Hematopoietic multipotent progenitor cell treated with erythropoietin and hydrocortisone succinate and interleukin-3 and kit ligand, for 4 days (in vitro differentiated cells): ENCODE results near the gene RNF222.
"Not testable (repeated sequence)": the region's sequence is repeated elsewhere in the genome, so short reads cannot be mapped to it uniquely, and the experiment has no call there.

Experiments
- DNase-seq: peaks from one replicate; pipeline ENCODE4 v3.0.0-alpha.2; 2015

The RNF222 gene

GRCh38 chr17:8378117-8378516 is 19.5 kb downstream of the RNF222 start:
- not testable (repeated sequence) for DNase-seq

GRCh38 chr17:8377422-8377821 is 20.2 kb downstream of the RNF222 start:
- no peak for DNase-seq

DNA sequence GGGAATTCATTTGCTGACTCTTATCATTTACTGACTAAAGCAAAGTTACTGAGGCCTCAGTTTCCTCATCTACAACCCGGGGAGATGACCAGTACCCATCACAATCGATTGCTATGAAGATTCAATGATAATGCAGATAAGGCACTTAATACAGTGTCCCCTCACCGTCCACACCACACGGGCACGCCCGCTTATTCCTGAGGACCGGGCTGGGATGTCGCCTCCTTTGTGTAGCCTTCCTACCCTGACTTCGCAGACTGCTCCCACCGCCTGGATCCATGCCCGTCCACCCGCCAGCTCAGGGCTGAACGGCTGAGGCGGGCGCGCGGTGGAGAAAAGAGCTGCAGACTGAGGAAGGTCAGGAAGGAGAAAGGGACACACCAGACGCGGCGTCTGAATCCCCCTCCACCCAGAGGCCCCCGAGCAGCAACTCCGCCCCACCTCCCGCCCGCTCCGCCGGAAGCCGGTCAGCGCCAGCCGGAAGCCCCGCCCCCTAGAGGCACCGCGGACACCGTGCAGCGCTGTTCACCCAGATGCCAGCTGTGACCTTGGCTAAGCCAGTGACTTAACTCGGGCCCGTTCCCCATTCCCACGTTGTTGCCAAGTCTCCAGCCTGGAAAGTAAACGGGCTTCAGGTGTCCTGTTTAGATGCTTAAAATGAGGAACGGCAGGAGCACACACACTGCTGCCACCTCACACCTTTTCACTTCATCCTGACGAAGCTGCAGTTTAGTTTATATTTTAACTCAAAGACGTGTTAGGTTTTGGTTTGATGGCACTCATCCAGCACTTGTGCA is 21.2 kb downstream of the RNF222 start, which contains the start of gene KRABD2:
Gene KRABD2, minus strand, starts transcription at position 434 of the 797 bp plus-strand sequence.
- DNase-seq = peak; percentile 97

DNA sequence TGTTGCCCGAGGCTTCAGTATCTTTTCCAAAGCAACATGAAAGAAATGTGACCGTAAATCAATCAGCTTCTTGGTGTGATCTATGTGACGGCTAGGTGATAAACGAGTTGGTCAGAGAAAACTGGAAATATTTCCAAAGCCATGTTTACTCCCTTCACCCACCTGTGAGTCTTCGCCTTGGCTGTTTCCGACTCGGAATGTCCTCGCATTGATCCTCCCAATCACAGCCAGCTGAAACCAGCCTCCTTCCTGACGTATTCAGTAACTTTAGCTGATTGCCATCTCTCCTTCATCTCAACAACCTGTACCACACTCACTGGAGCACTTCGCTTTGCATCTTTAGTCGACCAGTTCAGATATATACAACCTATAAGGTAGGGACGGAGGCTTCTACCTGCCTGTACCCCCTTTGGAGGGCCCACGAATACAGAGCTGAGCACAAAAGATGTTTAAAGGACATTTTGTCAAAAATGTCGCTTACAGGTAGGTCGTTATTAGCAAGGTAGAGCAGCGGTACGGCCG is 21.8 kb downstream of the RNF222 start:
- DNase-seq = no peak

DNA sequence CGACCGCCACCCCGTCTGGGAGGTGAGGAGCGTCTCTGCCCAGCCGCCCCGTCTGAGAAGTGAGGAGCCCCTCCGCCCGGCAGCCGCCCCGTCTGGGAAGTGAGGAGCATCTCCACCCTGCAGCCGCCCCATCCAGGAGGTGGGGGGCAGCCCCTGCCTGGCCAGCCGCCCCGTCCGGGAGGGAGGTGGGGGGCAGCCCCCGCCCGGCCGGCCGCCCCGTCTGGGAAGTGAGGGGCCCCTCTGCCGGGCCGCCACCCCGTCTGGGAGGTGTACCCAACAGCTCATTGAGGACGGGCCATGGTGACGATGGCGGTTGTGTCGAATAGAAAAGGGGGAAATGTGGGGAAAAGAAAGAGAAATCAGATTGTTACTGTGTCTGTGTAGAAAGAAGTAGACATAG is 23.8 kb downstream of the RNF222 start:
- not testable (repeated sequence) for DNase-seq

DNA sequence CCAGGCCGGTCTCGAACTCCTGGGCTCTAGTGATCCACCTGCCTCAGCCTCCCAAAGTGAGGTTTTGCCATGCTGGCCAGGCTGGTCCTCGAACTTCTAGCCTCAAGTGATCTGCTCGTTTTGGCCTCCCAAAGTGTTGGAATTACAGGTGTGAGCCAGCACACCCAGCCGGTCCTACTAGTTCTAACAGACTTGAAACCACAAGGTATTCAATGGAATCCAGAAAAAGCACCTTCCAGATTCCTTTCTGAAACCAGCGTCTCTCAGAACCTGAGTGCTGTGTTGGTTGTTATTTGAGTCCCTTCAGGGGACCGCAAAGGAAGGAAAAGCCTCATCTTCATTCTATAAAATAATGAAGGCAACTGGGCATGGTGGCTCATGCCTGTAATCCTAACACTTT is 25.2 kb downstream of the RNF222 start:
- DNase-seq = no peak

GRCh38 chr17:8371786-8372185 is 25.8 kb downstream of the RNF222 start:
- no peak for DNase-seq

- peak; percentile 56 for DNase-seq
Measured at GRCh38 chr17:8369944-8370343, 27.7 kb downstream of the RNF222 start.

- no peak for DNase-seq
Measured at GRCh38 chr17:8368193-8368592, 29.4 kb downstream of the RNF222 start.

DNA sequence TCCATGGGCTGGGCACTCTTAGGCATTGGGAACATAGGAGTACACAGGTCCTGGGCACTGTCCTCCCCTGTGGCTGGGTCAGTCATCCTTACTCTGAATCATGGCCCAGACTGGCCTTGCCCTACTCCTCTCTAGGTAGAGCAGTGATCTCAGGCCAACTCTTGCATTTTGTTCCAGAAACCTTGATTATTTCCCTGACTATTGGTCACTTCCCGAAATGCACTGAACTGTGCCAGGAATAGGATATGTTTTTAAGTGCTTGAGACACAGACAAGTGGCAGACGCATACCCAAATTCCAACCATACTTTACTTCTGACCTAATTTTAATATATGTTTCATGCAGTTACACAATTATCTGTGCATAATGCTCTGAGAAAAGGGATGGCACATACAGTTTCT is 31.4 kb downstream of the RNF222 start:
- DNase-seq = no peak

- DNase-seq = no peak
Measured at GRCh38 chr17:8365143-8365542, 32.5 kb downstream of the RNF222 start.

DNA sequence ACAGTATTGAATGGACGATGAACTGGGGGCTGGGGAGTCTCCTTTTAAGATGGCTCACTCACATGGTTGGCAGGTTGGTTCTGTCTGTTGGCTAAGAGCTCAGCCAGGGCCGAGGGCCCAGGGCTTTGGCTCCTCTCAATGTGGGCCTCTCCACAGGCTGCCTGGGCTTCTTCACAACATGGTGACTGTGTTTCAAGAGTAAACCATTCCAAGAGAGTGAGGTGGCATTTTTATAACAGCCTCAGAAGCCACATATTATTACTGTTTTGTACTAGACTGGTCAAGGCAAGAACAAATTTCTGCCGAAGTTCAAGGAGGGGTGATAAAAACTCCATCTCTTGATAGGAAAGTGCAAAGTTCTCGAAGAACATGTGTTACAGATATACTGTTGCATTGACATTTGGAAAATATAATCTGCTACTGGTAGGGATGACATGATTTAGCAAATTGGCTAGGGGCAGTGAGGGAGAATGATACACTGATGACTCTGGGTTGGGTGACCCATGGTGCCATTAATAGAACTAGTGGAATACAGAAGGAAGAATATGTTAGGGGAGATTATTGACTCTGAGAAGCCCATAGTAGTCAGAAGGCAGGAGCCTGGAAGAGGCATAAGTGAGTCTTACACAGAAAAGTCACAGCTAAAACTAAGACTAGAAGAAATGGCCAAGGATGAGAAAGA is 34.8 kb downstream of the RNF222 start:
- no peak for DNase-seq

DNA sequence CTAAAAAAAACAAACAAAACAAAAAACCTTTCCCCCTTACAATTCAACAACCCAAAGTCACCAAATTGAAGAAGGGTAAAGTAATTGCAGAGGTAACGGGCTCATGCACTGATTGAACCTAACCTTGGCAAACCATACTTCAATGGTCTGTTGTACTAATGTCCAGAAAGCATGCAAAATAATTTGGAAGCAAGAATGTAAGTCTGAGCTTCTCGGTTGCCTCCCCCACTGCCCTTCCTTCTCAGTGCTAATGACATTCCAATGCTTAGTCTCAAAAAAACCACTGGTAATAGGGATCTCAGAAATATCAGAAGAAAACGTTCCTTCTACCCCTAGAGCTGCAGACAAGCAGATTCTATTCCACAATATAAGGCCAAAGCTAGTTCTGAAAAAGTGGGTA is 36.9 kb downstream of the RNF222 start:
- no peak for DNase-seq

DNA sequence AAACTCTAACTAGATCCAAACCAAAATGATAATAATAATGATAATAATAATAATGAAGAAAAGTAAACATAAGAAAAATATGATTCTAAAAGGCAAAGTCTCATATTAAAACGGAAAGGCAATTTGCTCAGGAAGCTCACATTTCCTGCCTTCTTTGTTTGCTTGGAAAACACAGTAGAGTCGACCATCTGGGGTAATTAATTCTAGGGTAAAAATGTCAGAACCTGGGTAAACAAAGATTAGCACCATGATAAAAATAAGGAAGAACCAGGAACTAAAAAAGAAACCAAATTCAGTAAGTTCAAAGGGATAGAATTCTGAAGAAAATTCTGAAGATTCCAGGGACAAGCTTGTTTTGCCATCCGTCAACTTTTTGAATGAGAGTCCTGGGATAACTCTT is 37.4 kb downstream of the RNF222 start:
- DNase-seq = no peak

- DNase-seq = no peak
Measured at GRCh38 chr17:8359769-8360168, 37.9 kb downstream of the RNF222 start.

GRCh38 chr17:8357910-8358309 is 39.7 kb downstream of the RNF222 start:
- DNase-seq = no peak

- DNase-seq = no peak
Measured at GRCh38 chr17:8354236-8354635, 43.4 kb downstream of the RNF222 start.

- DNase-seq = no peak
Measured at GRCh38 chr17:8353736-8354135, 43.9 kb downstream of the RNF222 start.

DNA sequence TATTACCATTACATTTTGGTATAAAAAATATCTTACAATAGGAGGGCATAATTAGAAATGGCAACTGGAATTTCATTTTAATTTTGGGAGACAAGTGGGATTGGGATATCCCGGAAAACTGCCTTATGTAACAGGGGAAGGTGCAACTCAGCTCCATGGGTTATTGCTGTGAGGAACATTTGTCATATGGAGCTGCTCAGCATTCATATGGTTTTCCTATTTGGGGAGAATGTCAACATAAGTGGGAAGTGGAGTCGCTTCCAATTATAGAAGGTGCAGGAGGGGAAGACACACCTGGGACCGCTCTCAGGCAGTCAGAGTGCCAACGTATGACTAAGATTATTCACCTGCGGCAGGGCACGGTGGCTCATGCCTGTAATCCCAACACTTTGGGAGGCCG is 47.3 kb downstream of the RNF222 start:
- no peak for DNase-seq

DNA sequence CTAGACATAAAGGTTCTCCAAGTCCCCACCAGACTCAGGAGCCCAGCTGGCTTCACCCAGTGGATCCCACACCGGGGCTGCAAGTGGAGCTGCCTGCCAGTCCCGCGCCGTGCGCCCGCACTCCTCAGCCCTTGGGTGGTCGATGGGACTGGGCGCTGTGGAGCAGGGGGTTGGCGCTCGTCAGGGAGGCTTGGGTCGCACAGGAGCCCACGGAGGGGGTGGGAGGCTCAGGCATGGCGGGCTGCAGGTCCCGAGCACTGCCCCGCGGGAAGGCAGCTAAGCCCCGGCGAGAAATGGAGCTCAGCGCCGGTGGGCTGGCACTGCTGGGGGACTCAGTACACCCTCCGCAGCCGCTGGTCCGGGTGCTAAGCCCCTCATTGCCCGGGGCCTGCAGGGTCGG is 50.6 kb downstream of the RNF222 start:
- DNase-seq = not testable (repeated sequence)

- no peak for DNase-seq
Measured at GRCh38 chr17:8345951-8346665, 51.5 kb downstream of the RNF222 start.

GRCh38 chr17:8345052-8345690 is 52.5 kb downstream of the RNF222 start:
- peak; percentile 69 for DNase-seq

GRCh38 chr17:8341456-8341855 is 56.2 kb downstream of the RNF222 start:
- no peak for DNase-seq
